HG02763 (cell line): Measurements from ENCODE around the gene AKAP1.

Experiments used
- ATAC-seq: cut with Tn5 transposase; IDR thresholded peaks from one replicate; pipeline ENCODE4 v1.9.1; 2021; ENCODE audit warnings: mild to moderate bottlenecking, moderate library complexity; ENCODE audit not compliant: unreplicated experiment

The AKAP1 gene

GRCh38 chr17:57125406-57125805 lies 40.4 kb downstream of the AKAP1 start:
- ATAC-seq: no peak

GRCh38 chr17:57125866-57126265 lies 40.8 kb downstream of the AKAP1 start:
- no peak for ATAC-seq

DNA sequence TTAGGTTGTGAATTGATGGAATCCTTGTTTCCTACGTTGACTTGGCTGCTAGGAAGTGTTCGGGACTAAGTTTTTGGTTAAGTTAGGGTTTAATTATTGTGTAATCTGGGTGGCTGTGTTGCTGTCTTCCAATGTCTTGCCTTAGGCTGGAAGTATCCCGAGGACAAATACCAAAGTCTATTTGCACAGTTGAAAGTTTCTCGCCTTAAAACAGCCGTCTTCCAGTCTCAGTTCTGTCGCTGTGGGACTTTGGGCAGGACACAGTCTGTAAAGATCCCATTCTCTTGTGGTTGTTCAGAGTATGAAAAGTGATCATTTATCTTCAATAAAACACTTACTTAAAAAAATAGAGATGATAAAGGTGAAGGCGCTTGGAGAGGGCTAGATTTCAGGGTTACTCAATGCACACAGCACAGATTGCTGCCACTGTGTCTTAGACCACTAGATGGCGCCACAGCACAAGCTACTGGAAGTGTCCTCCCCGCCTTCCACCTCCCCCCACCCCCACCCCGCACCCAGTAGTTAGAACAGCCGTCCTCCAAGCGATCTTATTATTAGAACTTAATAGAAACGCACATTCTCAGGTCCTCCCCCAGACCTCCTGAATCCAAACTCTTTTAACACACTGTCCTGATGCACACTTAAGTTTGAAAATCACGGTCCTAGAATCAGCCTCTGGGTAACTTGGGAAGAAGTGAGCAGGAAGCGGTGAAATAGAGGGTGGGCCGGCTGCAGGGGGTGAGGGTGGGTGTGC lies 45.8 kb downstream of the AKAP1 start:
- no peak for ATAC-seq

GRCh38 chr17:57132663-57133062 lies 47.6 kb downstream of the AKAP1 start:
- no peak for ATAC-seq

- no peak for ATAC-seq
These were observed 48.4 kb downstream of the AKAP1 start for GRCh38 chr17:57133486-57133885.

GRCh38 chr17:57135026-57135788 lies 50.2 kb downstream of the AKAP1 start:
- no peak for ATAC-seq

DNA sequence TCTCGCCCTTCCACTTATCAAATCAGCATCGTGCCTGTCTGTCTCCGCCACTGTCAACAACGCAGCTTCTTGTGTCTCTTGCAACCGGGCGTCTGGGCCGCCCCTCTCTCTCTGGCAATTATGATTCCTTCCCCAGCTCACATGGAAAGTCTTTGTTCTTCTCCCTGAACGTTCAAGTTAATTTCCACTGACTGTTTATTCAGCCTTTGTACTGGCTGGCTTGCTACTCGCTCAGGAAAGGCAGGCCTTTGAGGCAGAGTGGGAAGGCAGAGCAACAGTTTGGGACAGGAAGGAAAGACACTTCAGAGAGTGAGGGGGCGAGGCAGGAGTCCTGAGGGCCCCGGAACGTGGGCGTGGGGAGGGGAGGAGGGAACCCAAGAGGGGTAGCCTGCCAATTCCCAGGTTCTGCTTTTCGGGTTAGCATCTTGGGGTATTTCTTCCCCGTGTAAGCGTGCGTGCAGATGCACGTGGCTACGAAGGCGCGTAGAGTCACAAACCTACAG lies 50.8 kb downstream of the AKAP1 start:
- ATAC-seq: no peak

DNA sequence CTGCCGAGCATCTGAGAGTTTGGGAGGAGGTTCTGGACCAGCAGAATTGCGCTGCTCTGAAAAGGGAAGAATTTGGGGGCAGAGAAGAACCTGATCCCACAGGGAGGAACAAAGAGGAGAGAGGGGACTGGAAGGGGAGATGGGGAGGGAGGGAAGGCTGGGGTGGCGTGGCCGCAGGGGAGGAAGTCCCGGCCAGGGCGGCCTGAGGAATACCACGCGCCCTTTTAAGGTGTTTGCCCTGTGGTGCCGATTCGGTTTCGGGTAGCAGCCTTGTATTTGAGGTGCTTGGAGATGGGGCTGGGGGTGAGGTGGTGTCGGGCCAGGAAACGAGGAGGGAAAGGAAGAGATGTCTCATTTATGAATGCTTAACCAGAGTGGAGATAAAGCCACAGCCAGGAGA lies 51.3 kb downstream of the AKAP1 start:
- no peak for ATAC-seq

- ATAC-seq: no peak
These were observed 53.2 kb downstream of the AKAP1 start for GRCh38 chr17:57138030-57138911.

DNA sequence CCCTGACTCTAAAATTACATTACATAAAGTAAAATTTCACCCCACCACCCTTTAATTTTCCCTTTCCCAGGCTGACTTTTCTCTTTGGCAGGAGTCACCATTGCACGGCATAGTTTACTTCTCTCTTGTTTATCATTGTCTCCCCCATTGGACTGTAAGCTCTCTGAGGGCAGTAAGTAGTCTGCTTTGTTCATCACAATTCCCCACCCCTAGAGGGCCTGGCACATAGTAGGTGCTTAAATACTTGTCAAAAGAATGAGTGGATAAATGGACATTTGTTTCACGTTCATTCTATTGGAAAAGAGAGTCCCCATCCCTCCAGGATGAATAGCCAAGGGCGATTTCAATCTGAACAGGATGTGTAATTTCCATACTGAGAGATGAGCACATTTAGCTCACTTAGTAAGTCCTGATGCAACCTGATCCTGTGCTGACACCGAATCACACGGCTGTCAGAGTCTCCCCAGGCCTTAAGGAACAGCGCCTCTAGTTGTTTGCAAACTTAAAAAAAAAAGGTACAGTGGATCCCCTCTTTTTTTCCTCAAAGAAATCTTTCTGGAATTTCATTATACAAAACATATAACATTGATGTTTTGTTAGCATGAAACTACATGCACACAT lies 54.0 kb downstream of the AKAP1 start:
- ATAC-seq: no peak

GRCh38 chr17:57140316-57140715 lies 55.3 kb downstream of the AKAP1 start:
- no peak for ATAC-seq

DNA sequence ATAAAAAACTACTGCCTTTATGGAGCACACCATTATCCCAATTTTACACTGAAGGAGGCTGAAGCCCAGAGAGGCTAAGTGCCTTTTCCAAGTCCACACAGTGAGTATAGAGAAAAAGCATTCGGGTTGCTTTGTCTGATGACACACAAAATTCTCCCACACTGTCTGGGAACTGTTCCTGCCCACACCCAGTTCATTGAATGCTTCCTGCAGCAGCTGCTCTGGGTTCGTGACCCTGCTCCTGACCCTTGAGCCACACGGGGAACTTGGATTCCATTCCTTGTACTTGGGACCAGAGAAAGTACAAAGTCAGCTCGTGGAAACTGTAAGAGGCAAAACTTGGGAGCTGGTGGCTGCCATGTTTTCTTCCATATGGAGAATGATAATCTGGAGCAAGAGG lies 57.9 kb downstream of the AKAP1 start:
- no peak for ATAC-seq

- no peak for ATAC-seq
These were observed 58.3 kb downstream of the AKAP1 start for GRCh38 chr17:57143361-57143760.

DNA sequence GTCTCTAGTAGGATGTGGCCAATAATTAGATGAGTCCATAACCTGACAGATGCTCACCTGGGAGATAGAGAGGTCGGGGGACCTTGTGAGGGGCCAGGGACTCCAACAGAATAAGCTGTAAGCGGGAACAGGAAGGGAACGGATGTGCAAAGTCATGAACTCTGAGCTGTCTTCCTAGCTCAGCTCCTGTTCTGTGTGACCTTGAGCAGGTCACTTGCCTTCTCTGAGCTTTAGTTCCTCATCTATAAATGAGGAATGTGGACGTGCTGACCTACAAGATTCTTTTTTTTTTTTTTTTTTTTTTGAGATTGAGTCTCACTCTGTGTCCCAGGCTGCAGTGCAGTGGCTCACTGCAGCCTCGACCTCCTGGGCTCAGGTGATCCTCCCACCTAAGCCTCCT lies 58.9 kb downstream of the AKAP1 start:
- ATAC-seq: no peak

GRCh38 chr17:57144567-57144966 lies 59.5 kb downstream of the AKAP1 start:
- no peak for ATAC-seq

DNA sequence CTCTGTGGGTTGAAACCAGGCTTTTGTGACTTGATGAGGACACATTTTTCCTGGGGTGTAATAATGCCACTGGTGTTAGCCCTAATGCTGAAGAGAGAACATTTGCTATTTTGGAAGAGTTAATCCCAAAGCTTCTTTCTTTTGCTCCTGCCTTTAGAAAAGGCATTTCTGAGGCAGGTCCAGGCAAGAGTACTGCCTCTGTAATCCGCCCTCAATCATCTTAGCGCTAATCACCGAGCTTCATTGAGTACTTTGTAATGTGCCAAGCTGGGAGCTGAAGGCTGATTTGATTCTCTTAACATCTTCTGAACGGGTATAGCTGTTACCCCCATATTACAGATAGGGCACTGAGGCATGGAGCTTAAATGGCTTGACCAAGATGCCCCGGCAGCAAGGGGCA lies 60.3 kb downstream of the AKAP1 start:
- ATAC-seq: no peak

DNA sequence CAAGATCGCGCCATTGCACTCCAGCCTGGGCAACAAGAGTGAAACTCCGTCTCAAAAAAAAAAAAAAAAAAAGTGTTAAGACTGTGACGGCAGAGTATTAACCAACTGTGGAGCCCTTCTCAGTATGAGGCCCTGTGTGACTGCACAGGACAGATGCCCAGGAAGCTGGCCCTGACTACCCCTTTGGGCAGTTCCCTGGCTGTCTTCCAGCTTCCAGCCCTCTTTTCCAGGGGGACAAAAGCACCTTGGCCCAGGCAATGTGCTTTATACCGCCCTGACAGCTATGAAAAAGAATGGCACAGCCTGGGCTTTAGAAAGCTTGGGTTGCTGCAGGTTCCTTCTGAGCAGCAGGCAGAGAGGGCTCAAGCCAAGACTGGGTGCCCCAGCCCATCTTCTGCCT lies 61.2 kb downstream of the AKAP1 start:
- ATAC-seq: no peak

- no peak for ATAC-seq
These were observed 66.8 kb downstream of the AKAP1 start for GRCh38 chr17:57151798-57152197.

DNA sequence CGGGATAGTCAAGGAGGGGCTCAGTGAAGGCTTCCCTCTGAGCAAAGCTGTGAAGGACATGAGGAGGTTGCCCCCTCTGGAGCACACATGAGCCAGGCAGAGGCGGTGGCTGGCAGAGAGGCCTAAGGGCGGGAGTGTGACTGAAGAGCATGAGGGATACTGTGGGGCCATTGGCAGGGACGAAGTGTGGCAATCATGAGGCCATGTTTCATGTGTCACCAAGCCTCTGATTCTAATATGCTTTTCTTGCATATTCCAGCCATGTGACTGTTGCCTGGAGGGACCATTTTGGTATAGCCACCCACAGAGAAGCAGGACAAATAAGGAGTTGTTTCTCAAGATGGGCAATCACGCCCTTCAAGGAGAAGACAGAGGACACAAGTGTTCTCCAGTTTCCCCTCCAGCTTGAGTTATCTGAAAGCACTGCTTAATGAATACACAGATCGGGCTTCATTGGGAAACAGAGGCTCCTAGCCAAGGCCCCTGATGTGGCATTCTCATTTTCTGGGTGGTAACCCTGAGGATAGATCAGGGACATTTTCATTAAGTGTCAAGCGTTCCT lies 68.0 kb downstream of the AKAP1 start:
- no peak for ATAC-seq

DNA sequence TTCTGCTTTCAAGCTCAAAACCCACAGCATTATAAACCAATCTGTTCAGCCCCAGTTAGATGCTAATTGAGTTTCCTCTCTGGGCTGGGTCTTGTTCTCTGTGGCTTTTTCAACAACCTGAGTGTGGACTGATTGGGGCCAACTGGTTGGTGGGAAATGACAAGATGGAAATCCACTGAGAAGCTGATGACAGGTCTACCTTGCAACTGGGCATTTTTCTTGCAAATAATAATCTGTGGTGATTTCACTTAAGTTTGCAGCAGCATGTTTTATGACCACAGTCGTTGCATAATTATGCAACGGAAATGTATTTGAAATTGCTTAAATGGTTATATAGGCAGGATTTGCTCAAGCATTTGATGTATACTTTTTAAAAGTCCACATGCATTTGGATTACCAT lies 69.9 kb downstream of the AKAP1 start:
- no peak for ATAC-seq

- no peak for ATAC-seq
These were observed 73.3 kb downstream of the AKAP1 start for GRCh38 chr17:57158325-57158724.
